ENCODE measurements around the gene SPACA9. TPM values are rescaled to one million over a fixed set of nuclear protein-coding genes. Genes with fewer than 3 reads are reported as not detected.

SPACA9 gene
- polyA plus RNA-seq, 3 donors: 0.28 to 0.95 (median 0.57) TPM

- no peak overlapping the region for H3K4me3 ChIP-seq (replicated peaks in 1 of 3; ENCODE audit: low read depth in 2 of 3, low read length in 3 of 3)
- 88% methylated on average over 11 of the region's 12 CpGs for WGBS (ENCODE audit: insufficient coverage)
These were observed 32.4 kb upstream of the SPACA9 start for GRCh38 chr9:132846109-132846917.

GRCh38 chr9:132846918-132847515 is 31.7 kb upstream of the SPACA9 start:
- Histone ChIP-seq H3K4me3 (replicated peaks in 1 of 3; ENCODE audit: low read depth in 2 of 3, low read length in 3 of 3) (no peak overlapping the region), H3K79me2 (ENCODE audit: insufficient read depth, low read length) (no peaks in the 10 kb centered on the region), H3K36me3 (replicated peaks in 1 of 2; ENCODE audit: control insufficient read depth in 1 of 2, insufficient read depth in 2 of 2, low read length in 2 of 2) (no peaks in the 10 kb centered on the region), H3K4me2 (replicated peaks; ENCODE audit: extremely low read depth, low read length, poor library complexity, severe bottlenecking) (no peak overlapping the region), H3K9ac (ENCODE audit: insufficient read depth, low read length, poor library complexity, severe bottlenecking) (no peak overlapping the region), H4K20me1 (ENCODE audit: insufficient read depth, low read length) (no peaks in the 10 kb centered on the region), H3K9me3 (replicated peaks in 1 of 2; ENCODE audit: control insufficient read depth in 1 of 2, insufficient read depth in 1 of 2, low read length in 2 of 2) (no peaks in the 10 kb centered on the region), H2AFZ (ENCODE audit: insufficient read depth, low read depth, low read length, poor library complexity, severe bottlenecking) (no peak overlapping the region), H3K27ac (ENCODE audit: low read depth in 1 of 2, low read length in 2 of 2) (no peak overlapping the region), H3K27me3 (ENCODE audit: control insufficient read depth in 2 of 2, insufficient read depth in 2 of 2, low read length in 2 of 2) (no peaks in the 10 kb centered on the region), H3K4me1 (ENCODE audit: control insufficient read depth in 1 of 2, insufficient read depth in 2 of 2, low read length in 2 of 2) (no peaks in the 10 kb centered on the region)
- intact Hi-C loops (cut with micrococcal nuclease): no loop called here
- no peak for DNase-seq
- peaks cover 6% of the 10 kb centered on the region for H3K4me1 Mint-ChIP-seq
- peaks cover 3 to 7% (median 3%) of the 10 kb centered on the region in 3 donors for H3K27me3 Mint-ChIP-seq (ENCODE audit: low read depth in 3 of 3)
- no peaks in the 10 kb centered on the region for H3K36me3 Mint-ChIP-seq
- TF ChIP-seq CTCF (IDR thresholded peaks at IDR 0.05): no peak
- H3K27ac Mint-ChIP-seq: no peak overlapping the region
- peaks cover 0 to 2% (median 0%) of the 10 kb centered on the region in 7 donors for H3K9me3 Mint-ChIP-seq
- WGBS (ENCODE audit: insufficient coverage): 87% methylated on average over 15 of the region's 15 CpGs
- no peak overlapping the region for H3K4me3 Mint-ChIP-seq

More at GRCh38 chr9:132846109-132846917, 32.4 kb upstream of the SPACA9 start:
- H3K4me1 ChIP-seq (ENCODE audit: control insufficient read depth in 1 of 2, insufficient read depth in 2 of 2, low read length in 2 of 2): no peaks in the 10 kb centered on the region
- H3K9ac ChIP-seq (ENCODE audit: insufficient read depth, low read length, poor library complexity, severe bottlenecking): no peak overlapping the region
- no peaks in the 10 kb centered on the region for H4K20me1 ChIP-seq (ENCODE audit: insufficient read depth, low read length)
- intact Hi-C loops (cut with micrococcal nuclease): no loop called here
- DNase-seq: no peak
- no peaks in the 10 kb centered on the region for H3K79me2 ChIP-seq (ENCODE audit: insufficient read depth, low read length)
- H3K9me3 Mint-ChIP-seq: peaks cover 0 to 2% (median 0%) of the 10 kb centered on the region in 7 donors
- TF ChIP-seq CTCF (IDR thresholded peaks at IDR 0.05): no peak
- no peaks in the 10 kb centered on the region for H3K36me3 ChIP-seq (replicated peaks in 1 of 2; ENCODE audit: control insufficient read depth in 1 of 2, insufficient read depth in 2 of 2, low read length in 2 of 2)
- H3K4me3 Mint-ChIP-seq: no peak overlapping the region
- H3K4me2 ChIP-seq (replicated peaks; ENCODE audit: extremely low read depth, low read length, poor library complexity, severe bottlenecking): no peak overlapping the region
- no peaks in the 10 kb centered on the region for H3K9me3 ChIP-seq (replicated peaks in 1 of 2; ENCODE audit: control insufficient read depth in 1 of 2, insufficient read depth in 1 of 2, low read length in 2 of 2)
- H3K36me3 Mint-ChIP-seq: no peaks in the 10 kb centered on the region
- H2AFZ ChIP-seq (ENCODE audit: insufficient read depth, low read depth, low read length, poor library complexity, severe bottlenecking): no peak overlapping the region
- H3K27ac ChIP-seq (ENCODE audit: low read depth in 1 of 2, low read length in 2 of 2): no peak overlapping the region
- H3K27me3 Mint-ChIP-seq (ENCODE audit: low read depth in 3 of 3): peaks cover 1 to 3% (median 2%) of the 10 kb centered on the region in 3 donors
- no peak overlapping the region for H3K27ac Mint-ChIP-seq
- no peaks in the 10 kb centered on the region for H3K27me3 ChIP-seq (ENCODE audit: control insufficient read depth in 2 of 2, insufficient read depth in 2 of 2, low read length in 2 of 2)
- H3K4me1 Mint-ChIP-seq: peaks cover 6% of the 10 kb centered on the region
